ENCODE measurements around the gene UQCR11.

DNA sequence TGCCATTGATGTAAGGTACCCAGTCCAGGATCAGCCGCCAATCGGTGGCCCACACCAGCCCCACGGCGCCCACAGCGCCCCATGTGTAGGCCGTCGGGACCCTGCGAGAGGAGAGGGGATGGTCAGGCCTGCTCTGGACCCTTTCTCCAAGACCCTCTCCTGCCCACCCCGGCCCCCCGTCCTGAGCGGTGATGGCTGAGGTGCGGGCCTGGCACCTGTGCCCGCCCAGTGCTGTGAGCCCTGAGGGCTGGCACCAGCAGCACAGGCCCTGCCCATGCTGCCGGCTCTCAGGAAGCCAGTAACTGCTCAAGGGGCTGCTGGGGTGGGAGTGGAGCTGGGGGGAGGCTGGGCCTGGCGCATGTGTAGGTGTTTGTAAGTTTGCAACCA, 5.8 kb downstream of the UQCR11 start:
- no peak for TF ChIP-seq POLR2AphosphoS5 (IDR thresholded peaks at IDR 0.05; ENCODE audit: borderline replicate concordance, low read depth, low read length)
- TF ChIP-seq EZH2 (IDR thresholded peaks at IDR 0.05) = no peak
- no peak for TF ChIP-seq FOXP2 (optimal IDR thresholded peaks at IDR 0.05; ENCODE audit: control extremely low read depth, extremely low read length, insufficient read depth)

Measured in SK-N-MC (cell line).